ENCODE measurements around the gene ALDH3A1.

- TF ChIP-seq CTCF (IDR thresholded peaks at IDR 0.05): no peak
- TF ChIP-seq POLR2A (IDR thresholded peaks at IDR 0.05; ENCODE audit: low read depth): no peak
- no peak for TF ChIP-seq POLR2AphosphoS5 (IDR thresholded peaks at IDR 0.05)
These were observed 48.4 kb upstream of the ALDH3A1 start for GRCh38 chr17:19796457-19796856.

Data from esophagus muscularis mucosa (tissue), 3 donors.